Endothelial cell of umbilical vein (primary cell): ENCODE results near the gene ARHGEF10L. TPM values are rescaled to one million over a fixed set of nuclear protein-coding genes. Genes with fewer than 3 reads are reported as not detected.
A peak's percentile ranks its signal among the peaks of the same experiment; 100 is the strongest.
"Not testable (repeated sequence)": the region's sequence is repeated elsewhere in the genome, so short reads cannot be mapped to it uniquely, and the experiment has no call there.

ENCODE experiments used
- BruUV-seq: library from RNA; stranded (reverse); fragments of 400-500 nt; replicated peaks from 2 replicates; lab custom pipeline; 2021; lab: Mats Ljungman, UMichigan
- CTCF ChIA-PET: fragments of 300-600, 350-600 bp; sonication (Branson Sonifier 250); formaldehyde crosslinking; loops from one replicate; lab custom pipeline; 2021; ENCODE audit warnings: antibody characterized with exemption, inconsistent platforms; lab: Charles Lee
- POLR2A ChIA-PET: fragments of 300-600, 350-600 bp; sonication (Branson Sonifier 250); formaldehyde crosslinking; loops from one replicate; lab custom pipeline; 2021; ENCODE audit warnings: antibody characterized with exemption, inconsistent platforms; lab: Charles Lee
- DNase-seq: peaks from one replicate; pipeline ENCODE4 v3.0.0-alpha.2; 2011; ENCODE audit warnings: low read depth, low spot score
- FAIRE-seq: peaks from 2 replicates; lab custom pipeline; 2011; peaks lifted over from hg19 to GRCh38; lab: Jason Lieb, UNC
- H2AFZ ChIP-seq: 2 replicates; pipeline ENCODE4 v1.6.0; 2012; ENCODE audit warnings: low read depth, low read length, control low read depth, inconsistent platforms
- H3K27ac ChIP-seq: 2 replicates; pipeline ENCODE4 v1.5.1; 2011; ENCODE audit warnings: low read depth, mild to moderate bottlenecking, control low read depth, low read length, moderate library complexity; ENCODE audit not compliant: insufficient read depth
- H3K27me3 ChIP-seq, 2 experiments: 2 replicates each; pipeline versions ENCODE4 v1.6.0 to v1.6.1; 2011; ENCODE audit warnings: low read length in 2 of 2, mixed read lengths in 1 of 2; ENCODE audit not compliant: control insufficient read depth in 2 of 2, insufficient read depth in 2 of 2
- H3K36me3 ChIP-seq, 2 experiments: 2 replicates in 1 of 2; 3 replicates in 1 of 2; pipeline ENCODE4 v1.5.1; 2011; ENCODE audit warnings: low read length in 2 of 2, mild to moderate bottlenecking in 1 of 2, moderate library complexity in 1 of 2; ENCODE audit not compliant: control insufficient read depth in 2 of 2, insufficient read depth in 2 of 2; ENCODE audit errors: extremely low read depth in 1 of 2
- H3K4me1 ChIP-seq: 3 replicates; pipeline ENCODE4 v1.5.1; 2011; ENCODE audit warnings: mild to moderate bottlenecking, low read length; ENCODE audit not compliant: control insufficient read depth, insufficient read depth; ENCODE audit errors: extremely low read depth
- H3K4me2 ChIP-seq: 2 replicates; pipeline ENCODE4 v1.6.1; 2011; ENCODE audit warnings: low read length, control low read depth, mixed read lengths; ENCODE audit not compliant: insufficient read depth
- H3K4me3 ChIP-seq, 3 experiments: fragments of 200-600 bp in 1 of 3; sonication (generic), shearing (Covaris generic) in 1 of 3; replicated peaks in 1 of 3; 2 replicates each; pipeline ENCODE4 v1.5.1; 2011 to 2016; ENCODE audit warnings: control low read depth in 3 of 3, low read length in 3 of 3, mild to moderate bottlenecking in 2 of 3, inconsistent platforms in 1 of 3, low read depth in 1 of 3, moderate library complexity in 1 of 3; ENCODE audit not compliant: insufficient read depth in 1 of 3
- H3K79me2 ChIP-seq: 2 replicates; pipeline ENCODE4 v1.6.0; 2012; ENCODE audit warnings: low read length, inconsistent platforms; ENCODE audit not compliant: control insufficient read depth, insufficient read depth
- H3K9ac ChIP-seq: replicated peaks from 2 replicates; pipeline ENCODE3; 2011; ENCODE audit warnings: low read length, control low read depth; ENCODE audit not compliant: insufficient read depth; ENCODE audit errors: extremely low read depth
- H3K9me1 ChIP-seq: replicated peaks from 3 replicates; pipeline ENCODE4 v1.6.0; 2011; ENCODE audit warnings: mild to moderate bottlenecking, low read length; ENCODE audit not compliant: control insufficient read depth, insufficient read depth; ENCODE audit errors: extremely low read depth
- H3K9me3 ChIP-seq: replicated peaks from 2 replicates; pipeline ENCODE4 v1.5.1; 2012; ENCODE audit warnings: low read length, inconsistent platforms; ENCODE audit not compliant: control insufficient read depth, insufficient read depth
- H4K20me1 ChIP-seq: replicated peaks from 2 replicates; pipeline ENCODE3; 2011; ENCODE audit warnings: mild to moderate bottlenecking, low read length; ENCODE audit not compliant: control insufficient read depth, insufficient read depth; ENCODE audit errors: extremely low read depth
- CTCF ChIP-seq, 2 donors: IDR thresholded peaks; 1 replicate in 1 of 2; 2 replicates in 1 of 2; pipeline ENCODE4 v1.5.1; 2011; ENCODE audit warnings: low read length in 2 of 2, mild to moderate bottlenecking in 2 of 2, moderate library complexity in 2 of 2, control low read depth in 1 of 2, inconsistent platforms in 1 of 2, low read depth in 1 of 2; ENCODE audit not compliant: insufficient read depth in 1 of 2; ENCODE audit errors: extremely low read depth in 1 of 2
- FOS ChIP-seq: IDR thresholded peaks from 2 replicates; pipeline ENCODE4 v1.6.1; 2011; ENCODE audit warnings: mild to moderate bottlenecking, low read length, moderate library complexity, borderline replicate concordance; ENCODE audit not compliant: insufficient read depth
- JUN ChIP-seq: IDR thresholded peaks from 2 replicates; pipeline ENCODE4 v1.6.1; 2011; ENCODE audit warnings: borderline replicate concordance, low read depth; ENCODE audit not compliant: insufficient read length, insufficient read depth
- POLR2A ChIP-seq: IDR thresholded peaks from 2 replicates; pipeline ENCODE4 v1.6.1; 2012; ENCODE audit warnings: low read depth, mild to moderate bottlenecking, control low read depth, low read length
- dilution Hi-C: fragments of 300-500 bp; cut with MboI; formaldehyde crosslinking; loops from one replicate; pipeline ENCODE4 v1.15.0; 2019; ENCODE audit warnings: low sequenced_read_pairs; ENCODE audit not compliant: extremely low pct_ligation_motif_present
- intact Hi-C: fragments of 100-400 bp; cut with micrococcal nuclease; formaldehyde crosslinking; loops from one replicate; pipeline ENCODE4 v1.10.0; 2022
- polyA plus RNA-seq, 4 experiments: library from polyadenylated mRNA; depleted of rRNA in 3 of 4; stranded (reverse) in 3 of 4; unstranded in 1 of 4; fragments of >200 nt; gene quantifications; 2 replicates each; pipeline versions ENCODE4 v1.2.1 to v1.2.3, GENCODE V29; 2011 to 2012; ENCODE audit warnings: missing spikeins in 1 of 4
- total RNA-seq: library from RNA; stranded (reverse); gene quantifications from 2 replicates; pipeline ENCODE4 v1.2.3, GENCODE V29; 2021

Gene ARHGEF10L
- total and polyA plus RNA-seq, 2 donors (not counting 3 experiments of a cell fraction or from before 2014, with no cell fraction given): 1.9 to 5.2 TPM

- H3K27me3 ChIP-seq, FAIRE-seq, BruUV-seq, DNase-seq, H3K4me3 ChIP-seq, H3K9me3 ChIP-seq, H3K9me1 ChIP-seq, H3K4me2 ChIP-seq, H2AFZ ChIP-seq, H3K4me1 ChIP-seq, POLR2A ChIA-PET, H3K36me3 ChIP-seq, H3K79me2 ChIP-seq, H4K20me1 ChIP-seq, H3K27ac ChIP-seq, dilution Hi-C loops, intact Hi-C loops, H3K9ac ChIP-seq: not testable (repeated sequence)
- CTCF ChIA-PET: interaction anchor here (5.9 kb wide), 1 partner anchor 116 kb away, joined by 136 read pairs; no protein-coding TSS in a partner anchor
Observed at GRCh38 chr1:17490667-17491066, 48.8 kb upstream of the ARHGEF10L start.

GRCh38 chr1:17494114-17494729, 45.3 kb upstream of the ARHGEF10L start:
- POLR2A ChIA-PET: no interaction called here

More at GRCh38 chr1:17494114-17494729, 45.3 kb upstream of the ARHGEF10L start:
- CTCF ChIA-PET: interaction anchor here (0.6 to 5.9 kb wide), 14 partner anchors 8 to 1174 kb away, joined by 3 to 136 read pairs (median 5); no protein-coding TSS in a partner anchor
- H3K9me3 ChIP-seq: no peaks in the 10 kb centered on the region
- H3K9me1 ChIP-seq: no peaks in the 10 kb centered on the region
- H2AFZ ChIP-seq: no peak overlapping the region
- FAIRE-seq (peak; percentile 74), DNase-seq (peak; percentile 42)
- no peak overlapping the region for H3K27ac ChIP-seq
- no peaks in the 10 kb centered on the region for H3K36me3 ChIP-seq
- no peak overlapping the region for H3K9ac ChIP-seq
- no peaks in the 10 kb centered on the region for H3K27me3 ChIP-seq
- no peak overlapping the region for H3K4me3 ChIP-seq
- H4K20me1 ChIP-seq: no peaks in the 10 kb centered on the region
- no peaks in the 10 kb centered on the region for H3K79me2 ChIP-seq
- TF ChIP-seq JUN: peak; percentile 66
- TF ChIP-seq FOS: peak; percentile 21
- peak; percentile 93 for TF ChIP-seq CTCF (IDR thresholded peaks at IDR 0.05; ENCODE audit: extremely low read depth in 1 of 2, insufficient read depth in 1 of 2, low read depth in 1 of 2, low read length in 2 of 2)
- no peak for TF ChIP-seq POLR2A
- H3K4me2 ChIP-seq: no peak overlapping the region
- BruUV-seq: no TSS peak
- dilution Hi-C loops (no loop called here), intact Hi-C loops (loop anchor here (1.0 to 2.0 kb wide), 4 partner anchors 73 to 1087 kb away; no protein-coding TSS in a partner anchor)
- H3K4me1 ChIP-seq: no peaks in the 10 kb centered on the region
